ENCODE data around the gene MC4R.

- TF ChIP-seq POLR2AphosphoS5 (IDR thresholded peaks at IDR 0.05; ENCODE audit: low read depth, low read length) (no peak), POLR2A (IDR thresholded peaks at IDR 0.05; ENCODE audit: low read depth, low read length) (no peak), TAF1 (IDR thresholded peaks at IDR 0.05; ENCODE audit: borderline replicate concordance, low read depth, low read length) (no peak)
These were observed 28.8 kb upstream of the MC4R start for GRCh38 chr18:60401346-60401745.
